GM18951 (cell line): Measurements from ENCODE around the gene CEBPA.
"Not testable (repeated sequence)": the region's sequence is repeated elsewhere in the genome, so short reads cannot be mapped to it uniquely, and the experiment has no call there.

Experiments used
- POLR2A ChIP-seq: IDR thresholded peaks from 4 replicates; pipeline ENCODE4 v1.6.1; 2011; ENCODE audit warnings: mild to moderate bottlenecking; ENCODE audit not compliant: insufficient read length, insufficient read depth; ENCODE audit errors: extremely low read depth
- in situ Hi-C: fragments of 300-500 bp; cut with MboI; formaldehyde crosslinking; loops from one replicate; pipeline ENCODE4 v1.12.0; 2022; ENCODE audit warnings: low sequenced_read_pairs, mixed read lengths, inconsistent platforms; ENCODE audit not compliant: unreplicated experiment

CEBPA gene

DNA sequence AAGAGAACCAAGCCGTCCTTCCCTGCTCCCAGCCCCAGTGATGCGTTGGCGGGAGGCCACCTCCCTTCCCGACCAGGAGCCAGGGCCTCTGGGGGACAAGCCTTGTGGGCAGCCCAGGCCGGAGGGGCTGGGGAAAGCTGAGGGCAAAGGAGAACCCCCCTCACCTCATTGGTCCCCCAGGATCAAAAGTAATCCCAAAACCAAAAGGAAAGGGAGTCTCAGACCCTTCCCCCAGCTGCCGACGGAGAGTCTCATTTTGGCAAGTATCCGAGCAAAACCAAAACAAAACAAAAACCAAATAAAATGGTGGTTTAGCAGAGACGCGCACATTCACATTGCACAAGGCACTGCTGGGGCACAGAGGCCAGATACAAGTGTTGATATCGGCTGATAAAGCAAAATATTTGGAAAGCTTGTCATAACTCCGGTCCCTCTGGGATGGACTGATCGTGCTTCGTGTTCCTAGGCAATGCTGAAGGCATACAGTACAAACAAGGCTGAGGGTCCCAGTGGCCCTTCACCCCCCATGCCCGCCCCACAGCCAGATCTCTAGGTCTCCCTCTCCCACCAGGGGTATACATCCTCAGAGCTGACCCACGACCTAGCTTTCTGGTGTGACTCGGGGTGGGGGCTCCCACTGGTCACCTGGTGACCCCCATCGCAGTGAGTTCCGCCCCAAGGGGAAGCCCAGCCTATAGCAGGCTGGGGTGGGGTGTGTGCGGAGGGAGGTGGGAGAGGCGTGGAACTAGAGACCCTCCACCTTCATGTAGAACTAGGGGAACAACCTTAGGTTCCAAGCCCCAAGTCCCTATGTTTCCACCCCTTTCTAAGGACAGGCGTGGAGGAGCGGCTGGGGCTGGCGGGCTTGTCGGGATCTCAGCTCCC is 2.1 kb downstream of the CEBPA start:
- no peak for TF ChIP-seq POLR2A
- in situ Hi-C loops, result no loop called here

DNA sequence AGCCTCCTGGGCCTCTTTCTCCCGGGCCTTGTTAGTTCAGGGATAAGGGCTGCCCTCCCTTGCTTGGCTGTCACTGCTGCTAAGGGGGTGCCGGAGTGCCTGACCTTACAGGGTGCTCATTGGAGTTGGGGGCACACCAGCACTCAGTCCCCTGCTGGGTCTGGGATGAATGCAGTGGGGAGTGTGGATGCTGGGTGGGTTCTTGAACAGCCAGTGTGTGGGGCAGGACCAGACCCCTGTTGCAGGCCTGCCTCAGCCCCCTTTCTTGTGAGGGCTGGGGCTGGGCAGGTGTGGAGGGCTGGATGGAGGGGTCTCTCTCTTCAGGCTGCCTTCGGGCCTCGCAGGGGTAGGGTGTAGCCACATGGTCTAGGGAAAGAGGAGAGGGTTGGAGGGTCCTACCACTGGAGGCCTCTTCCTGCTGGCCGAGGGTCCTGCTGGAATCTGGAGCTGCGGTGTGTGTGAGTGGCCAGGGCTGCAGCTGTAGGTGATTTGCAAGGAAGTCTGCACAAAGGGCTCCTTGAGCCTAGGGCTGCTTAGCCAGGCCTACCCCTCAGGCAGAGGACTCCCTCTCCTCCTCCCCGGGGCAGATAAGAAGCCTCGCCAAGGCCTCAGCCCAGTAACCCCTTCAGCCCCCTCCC is 3.2 kb downstream of the CEBPA start:
- in situ Hi-C loops, result no loop called here
- no peak for TF ChIP-seq POLR2A

DNA sequence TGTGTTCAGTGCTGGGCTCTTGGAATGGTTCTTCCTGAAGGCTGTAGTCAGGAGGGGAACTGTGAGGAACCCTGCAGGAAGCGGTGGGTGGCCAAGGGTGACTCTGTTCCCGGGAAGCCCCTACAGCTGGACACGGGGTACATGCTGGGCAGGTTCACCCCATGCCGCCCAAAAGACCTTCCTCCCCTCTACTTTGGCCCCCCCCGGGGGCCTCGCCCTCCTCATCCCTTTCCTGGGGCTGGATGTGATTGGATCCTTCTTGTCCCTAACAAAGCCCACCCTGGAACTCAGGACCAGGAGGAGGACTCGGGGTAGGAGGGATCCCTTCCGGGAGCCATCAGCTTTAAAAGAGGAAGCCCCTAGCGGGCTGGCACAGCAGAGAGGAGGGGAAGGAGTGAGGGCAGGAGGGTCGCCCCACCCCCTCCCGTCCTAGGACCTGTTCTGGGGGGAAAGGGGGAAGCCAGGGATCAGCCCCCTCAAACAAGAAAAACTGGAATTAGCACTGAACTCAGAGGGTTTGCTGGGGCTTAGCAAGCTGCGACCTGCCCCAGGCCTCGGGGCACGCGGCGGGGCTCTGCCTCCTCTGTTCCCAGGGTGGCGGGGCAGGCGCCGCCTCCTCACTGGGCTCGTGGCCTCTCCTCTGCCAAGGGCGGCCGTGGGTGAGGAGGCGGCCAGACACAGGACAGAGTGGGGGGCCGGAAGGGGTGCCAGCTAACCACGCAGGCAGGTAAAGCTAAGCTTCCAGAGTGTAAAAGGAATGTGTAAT is 4.0 kb downstream of the CEBPA start:
- in situ Hi-C loops, result no loop called here
- no peak for TF ChIP-seq POLR2A

DNA sequence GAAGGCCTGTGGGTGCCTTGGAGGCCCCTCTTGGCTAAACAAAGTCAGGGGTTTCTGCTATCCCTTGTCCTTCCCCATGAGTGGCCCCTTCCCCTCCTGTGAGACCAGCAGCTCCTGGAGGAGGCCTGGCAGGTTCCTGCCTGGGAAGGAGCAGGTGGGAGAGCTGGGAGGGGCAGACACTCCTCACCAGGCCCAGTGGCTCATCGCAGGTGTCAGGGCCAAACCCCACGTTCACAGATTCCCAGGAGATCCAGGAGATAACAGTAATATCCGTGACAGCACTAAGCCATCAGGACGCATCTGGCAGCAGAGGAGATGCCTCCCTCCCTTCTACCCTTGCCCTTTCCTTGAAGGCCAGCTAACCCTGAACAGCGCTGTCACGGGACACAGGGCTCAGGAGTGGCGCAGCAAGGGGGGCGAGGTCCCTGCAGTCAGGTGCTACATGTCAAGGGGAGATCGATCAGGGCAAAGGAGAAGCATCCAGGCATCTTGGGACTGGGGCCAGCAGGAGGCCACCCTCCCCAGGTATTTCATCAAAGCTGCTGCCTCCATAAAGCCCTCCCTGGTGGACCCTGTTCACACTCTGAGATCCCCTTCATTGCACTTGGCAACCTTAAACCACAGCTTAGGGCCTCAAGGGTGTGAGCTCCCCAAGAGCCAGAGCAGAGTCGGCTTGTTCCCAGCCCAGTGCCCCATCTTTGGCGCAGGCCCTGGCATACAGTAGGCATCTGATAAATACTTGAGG is 4.8 kb downstream of the CEBPA start:
- no peak for TF ChIP-seq POLR2A
- in situ Hi-C loops, result no loop called here

DNA sequence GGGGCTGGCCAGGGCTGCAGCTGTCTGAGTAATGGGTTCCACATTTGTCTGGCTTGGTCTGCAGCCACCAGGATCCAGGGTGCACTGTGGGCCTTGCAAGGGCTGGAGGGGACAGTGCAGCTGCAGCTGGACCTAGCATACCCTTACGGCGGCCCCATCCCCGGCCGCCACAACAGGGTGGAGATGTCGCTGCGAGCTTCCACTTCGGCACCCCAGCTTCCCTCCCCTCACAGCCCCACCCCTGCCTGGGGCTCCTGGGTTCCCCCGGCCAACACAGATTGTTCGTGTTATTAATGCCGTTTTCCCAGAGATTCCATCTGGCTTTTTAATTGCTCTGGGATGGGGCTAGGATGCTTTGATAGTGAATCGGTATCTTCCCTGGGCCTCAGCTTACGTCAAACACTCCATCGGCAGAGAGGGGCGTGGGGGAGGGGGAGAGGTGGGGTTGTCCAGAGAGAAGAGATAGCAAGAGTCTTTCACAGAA is 5.8 kb downstream of the CEBPA start:
- TF ChIP-seq POLR2A, result no peak
- in situ Hi-C loops, result no loop called here

DNA sequence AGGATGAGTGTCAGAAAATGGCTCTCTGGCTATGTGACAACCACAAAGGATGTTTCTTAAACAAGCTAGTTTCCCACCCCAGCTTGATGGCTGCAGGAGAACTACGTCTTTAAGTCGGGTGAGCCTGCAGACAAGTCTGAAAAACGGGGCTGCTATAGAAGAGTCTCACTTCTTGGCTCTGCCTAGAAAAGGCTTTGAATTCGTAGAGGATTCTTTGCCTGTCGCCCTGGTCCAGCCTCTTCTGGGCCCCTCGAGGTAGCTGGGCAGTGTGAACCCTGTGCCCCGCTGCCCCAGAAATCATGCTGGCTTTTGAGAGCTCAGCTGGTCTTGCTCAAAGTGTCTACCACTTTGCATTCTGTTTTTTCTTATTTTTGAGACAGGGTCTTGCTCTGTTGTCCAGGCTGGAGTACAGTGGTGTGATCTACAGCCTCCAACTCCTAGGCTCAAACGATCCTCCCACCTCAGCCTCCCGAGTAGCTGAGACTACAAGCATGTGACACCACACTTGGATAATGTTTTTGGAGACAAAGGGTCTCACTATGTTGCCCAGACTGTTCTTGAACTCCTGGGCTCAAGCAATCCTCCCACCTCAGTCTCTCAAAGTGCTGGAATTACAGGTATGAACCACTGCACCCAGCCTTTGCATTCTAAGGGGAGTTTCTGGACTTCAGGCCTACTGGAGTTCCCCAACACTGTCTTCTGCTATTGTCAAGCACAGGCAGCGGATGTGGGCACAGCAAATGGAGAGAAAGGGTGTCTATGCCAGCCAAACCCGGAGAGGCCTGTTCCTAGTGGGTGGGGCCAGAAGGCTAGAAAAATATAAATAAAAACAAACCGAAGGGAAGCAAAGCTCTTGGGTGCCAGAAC is 6.5 kb downstream of the CEBPA start:
- in situ Hi-C loops, result no loop called here
- no peak for TF ChIP-seq POLR2A

DNA sequence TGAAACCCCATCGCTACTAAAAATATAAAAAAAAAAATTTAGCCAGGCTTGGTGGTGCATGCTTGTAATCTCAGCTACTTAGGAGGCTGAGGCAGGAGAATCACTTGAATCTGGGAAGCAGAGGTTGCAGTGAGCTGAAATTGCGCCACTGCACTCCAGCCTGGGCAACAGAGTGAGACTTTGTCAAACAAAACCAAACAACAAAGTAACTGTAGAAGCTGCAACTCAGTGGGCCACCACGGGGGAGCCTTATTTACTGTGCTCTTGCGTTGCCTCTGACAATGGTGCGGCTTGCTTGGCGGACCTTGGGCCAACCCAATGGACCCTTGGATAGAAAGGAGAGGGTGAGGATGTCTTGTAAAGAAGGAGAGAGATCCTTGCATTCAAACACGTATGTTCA is 7.3 kb downstream of the CEBPA start:
- in situ Hi-C loops, result not testable (repeated sequence)

DNA sequence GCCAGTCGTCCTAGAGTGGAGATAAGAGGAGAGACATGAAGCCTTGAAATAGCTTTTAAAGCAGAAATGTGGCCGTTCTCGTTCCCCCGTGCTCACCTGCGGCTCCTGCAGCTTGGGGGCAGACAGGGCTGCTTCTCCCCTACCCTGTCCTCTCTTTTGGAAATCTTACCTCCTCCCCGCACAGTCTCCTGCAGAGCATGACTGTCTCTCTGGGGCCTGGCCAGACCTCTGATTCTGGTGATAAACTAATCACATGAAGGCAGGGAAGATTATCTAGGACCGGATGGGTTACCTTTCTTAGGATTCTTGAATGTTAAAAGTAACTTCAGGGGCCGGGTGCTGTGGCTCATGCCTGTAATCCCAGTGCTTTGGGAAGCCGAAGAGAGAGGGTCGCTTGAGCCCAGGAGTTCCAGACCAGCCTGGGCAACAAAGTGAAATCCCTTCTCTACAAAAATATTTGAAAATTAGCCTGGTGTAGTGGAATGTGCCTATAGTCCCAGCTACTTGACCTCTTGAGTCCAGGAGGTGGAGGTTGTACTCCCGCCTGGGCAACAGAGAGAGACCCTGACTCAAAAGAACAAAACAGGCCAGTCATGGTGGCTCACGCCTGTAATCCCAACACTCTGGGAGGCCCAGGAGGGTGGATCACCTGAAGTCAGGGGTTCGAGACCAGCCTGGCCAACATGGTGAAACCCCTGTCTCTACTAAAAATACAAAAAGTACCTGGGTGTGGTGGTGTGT is 8.1 kb downstream of the CEBPA start:
- no peak for TF ChIP-seq POLR2A
- in situ Hi-C loops, result no loop called here

DNA sequence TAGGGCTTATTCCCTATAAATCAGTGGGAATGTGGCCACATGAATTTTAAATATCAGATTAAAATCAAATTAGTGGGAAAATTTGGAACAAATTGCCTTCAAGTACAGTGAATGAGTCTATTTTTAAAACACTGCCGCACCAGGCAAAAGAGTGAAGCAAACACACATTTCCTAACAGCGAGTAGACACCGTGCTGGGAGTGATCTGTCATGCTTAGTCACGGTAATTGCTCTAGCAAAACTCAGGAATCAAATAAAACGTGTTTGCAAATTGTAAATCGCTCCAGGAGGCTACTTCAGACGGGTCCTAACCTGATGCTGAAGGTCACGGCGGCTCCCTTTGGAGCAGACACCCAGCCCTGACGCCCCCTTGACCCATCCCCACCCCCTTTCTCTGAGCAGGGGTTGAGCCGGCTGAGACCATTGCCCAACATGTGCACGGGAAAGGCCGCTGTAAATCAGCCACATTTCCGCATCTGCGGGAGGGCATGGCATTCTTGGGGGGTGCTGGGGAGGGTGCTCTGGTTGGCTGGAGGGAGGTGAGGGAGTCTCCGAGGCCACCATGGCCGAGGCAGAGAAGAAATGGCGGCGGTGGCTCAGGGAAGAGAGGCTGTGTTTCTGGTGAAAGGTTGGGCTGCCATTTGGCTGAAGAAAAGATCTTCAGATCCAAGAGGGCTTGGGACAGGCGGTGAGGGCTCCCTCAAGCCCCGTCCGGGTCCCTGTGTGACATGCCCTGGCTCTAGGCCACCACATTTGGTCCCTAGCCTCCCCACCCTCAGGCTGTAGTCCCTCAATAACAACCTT is 8.9 kb downstream of the CEBPA start:
- TF ChIP-seq POLR2A, result no peak
- in situ Hi-C loops, result no loop called here

DNA sequence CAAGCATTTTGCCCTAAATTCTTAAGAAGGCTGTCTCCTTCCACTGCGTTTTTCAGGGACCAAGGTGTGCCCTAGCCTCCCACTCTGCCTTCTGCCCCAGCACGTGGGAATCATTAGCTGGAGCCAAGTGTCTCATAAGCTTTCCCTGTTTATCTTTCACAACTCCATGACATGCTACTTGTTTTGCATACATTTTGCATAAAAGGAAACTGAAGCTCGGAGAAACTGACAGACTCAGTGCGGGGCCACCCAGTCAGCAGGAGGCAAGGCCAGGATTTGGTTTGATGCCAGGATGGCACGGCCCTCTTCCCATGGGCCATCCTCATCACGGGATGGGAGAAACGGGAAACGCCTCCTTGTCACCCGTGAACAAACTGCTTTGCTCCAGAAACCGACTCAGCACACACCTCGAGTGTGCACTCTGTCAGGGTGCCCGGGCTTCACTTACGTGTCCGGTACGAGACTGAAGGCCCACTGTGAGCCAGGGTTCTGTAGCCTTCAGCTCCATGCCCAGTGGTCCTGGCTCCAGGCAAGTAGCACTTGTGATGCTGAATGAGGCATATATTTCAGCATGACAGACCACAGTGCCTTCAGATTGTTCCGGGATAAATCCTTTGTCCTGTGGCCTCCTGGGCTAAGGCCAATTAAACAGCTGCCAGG is 9.6 kb downstream of the CEBPA start:
- in situ Hi-C loops, result no loop called here
- TF ChIP-seq POLR2A, result no peak
